ENCODE results near the gene ARRDC5.

GRCh38 chr19:4935444-4935843, 32.7 kb upstream of the ARRDC5 start:
- TF ChIP-seq POLR2A (IDR thresholded peaks at IDR 0.05; ENCODE audit: low read length) (no peak), GATA1 (IDR thresholded peaks at IDR 0.05; ENCODE audit: low read depth, low read length) (no peak)

Measured in erythroblast (primary cell).